ENCODE measurements around the gene RAB11FIP4.

DNA sequence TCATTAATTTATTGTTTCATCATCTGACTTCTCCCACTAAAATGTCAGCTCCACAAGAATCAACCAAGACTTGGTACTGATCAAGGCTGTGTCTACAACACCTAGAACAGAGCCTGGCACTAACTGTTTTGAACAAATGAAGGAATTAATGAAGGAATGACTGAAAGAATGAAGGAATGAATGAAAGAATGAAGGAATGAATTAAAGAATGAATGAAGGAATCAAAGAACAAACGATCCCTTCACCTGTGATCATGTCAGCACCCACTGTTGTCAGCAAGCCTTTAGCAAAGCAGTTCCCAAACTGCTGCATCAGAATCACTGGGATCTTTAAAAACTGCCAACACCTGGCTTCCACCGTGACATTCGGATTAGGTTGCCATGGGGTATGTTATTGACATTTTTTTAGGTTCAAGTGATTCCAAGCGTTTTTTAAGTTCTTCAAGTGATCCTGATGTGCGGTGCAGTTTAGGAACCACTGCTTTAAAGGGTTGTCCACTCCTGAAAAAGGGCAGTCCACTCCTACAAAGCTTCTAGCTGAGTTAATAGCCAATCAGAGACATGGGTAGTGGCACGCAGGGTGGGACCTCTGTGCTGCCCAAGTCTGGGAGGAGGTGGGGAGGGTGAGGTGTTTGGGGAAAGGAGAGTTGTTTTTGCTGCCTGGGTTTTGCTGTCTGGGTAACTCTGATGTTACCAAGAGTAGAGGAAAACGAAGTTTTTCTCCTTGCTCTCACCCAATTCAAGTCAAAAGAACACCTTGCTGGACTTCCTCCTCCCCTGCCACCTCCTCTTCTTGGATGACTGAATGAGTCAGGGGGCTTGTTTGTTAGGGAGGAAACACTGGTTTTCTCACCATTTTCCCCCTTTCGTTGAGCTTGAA lies 89.7 kb downstream of the RAB11FIP4 start:
- TF ChIP-seq POLR2A (IDR thresholded peaks at IDR 0.05): no peak
- TF ChIP-seq, protein P1, sequence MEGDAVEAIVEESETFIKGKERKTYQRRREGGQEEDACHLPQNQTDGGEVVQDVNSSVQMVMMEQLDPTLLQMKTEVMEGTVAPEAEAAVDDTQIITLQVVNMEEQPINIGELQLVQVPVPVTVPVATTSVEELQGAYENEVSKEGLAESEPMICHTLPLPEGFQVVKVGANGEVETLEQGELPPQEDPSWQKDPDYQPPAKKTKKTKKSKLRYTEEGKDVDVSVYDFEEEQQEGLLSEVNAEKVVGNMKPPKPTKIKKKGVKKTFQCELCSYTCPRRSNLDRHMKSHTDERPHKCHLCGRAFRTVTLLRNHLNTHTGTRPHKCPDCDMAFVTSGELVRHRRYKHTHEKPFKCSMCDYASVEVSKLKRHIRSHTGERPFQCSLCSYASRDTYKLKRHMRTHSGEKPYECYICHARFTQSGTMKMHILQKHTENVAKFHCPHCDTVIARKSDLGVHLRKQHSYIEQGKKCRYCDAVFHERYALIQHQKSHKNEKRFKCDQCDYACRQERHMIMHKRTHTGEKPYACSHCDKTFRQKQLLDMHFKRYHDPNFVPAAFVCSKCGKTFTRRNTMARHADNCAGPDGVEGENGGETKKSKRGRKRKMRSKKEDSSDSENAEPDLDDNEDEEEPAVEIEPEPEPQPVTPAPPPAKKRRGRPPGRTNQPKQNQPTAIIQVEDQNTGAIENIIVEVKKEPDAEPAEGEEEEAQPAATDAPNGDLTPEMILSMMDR (IDR thresholded peaks at IDR 0.05): no peak
